ENCODE results near the gene NTRK3. TPM values are rescaled to one million over a fixed set of nuclear protein-coding genes. Genes with fewer than 3 reads are reported as not detected.

The NTRK3 gene
- total RNA-seq, 2 experiments from 2014 or later, result not detected

DNA sequence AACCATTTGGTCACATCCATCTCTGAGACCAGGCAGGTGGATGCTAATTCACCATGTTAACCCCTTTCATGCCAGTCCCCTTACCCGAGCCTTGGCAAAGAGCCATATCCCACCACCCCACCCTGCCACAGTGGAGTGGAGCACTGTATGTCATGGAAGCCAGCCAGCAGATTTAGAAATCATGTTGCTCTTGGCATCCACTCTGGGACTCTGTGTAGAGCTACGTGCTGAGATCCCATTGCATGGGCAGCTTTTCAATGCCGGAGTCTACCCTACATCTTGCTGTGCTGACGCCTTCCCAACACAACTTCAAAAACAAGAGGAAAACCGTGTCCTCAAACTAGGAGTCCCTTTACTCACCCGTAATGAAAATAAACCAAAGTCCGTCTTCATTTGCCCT, 131.0 kb downstream of the NTRK3 start:
- Mint-ChIP-seq H3K27me3 (peaks cover 2% of the 10 kb centered on the region), H3K9me3 (no peaks in the 10 kb centered on the region), H3K4me1 (ENCODE audit: low read depth) (no peaks in the 10 kb centered on the region), H3K27ac (no peak overlapping the region), H3K36me3 (ENCODE audit: low read depth) (no peaks in the 10 kb centered on the region), H3K4me3 (no peak overlapping the region)
- ChIA-PET CTCF (no interaction called here), POLR2A (no interaction called here)
- DNase-seq, result no peak
- TF ChIP-seq, protein P1, sequence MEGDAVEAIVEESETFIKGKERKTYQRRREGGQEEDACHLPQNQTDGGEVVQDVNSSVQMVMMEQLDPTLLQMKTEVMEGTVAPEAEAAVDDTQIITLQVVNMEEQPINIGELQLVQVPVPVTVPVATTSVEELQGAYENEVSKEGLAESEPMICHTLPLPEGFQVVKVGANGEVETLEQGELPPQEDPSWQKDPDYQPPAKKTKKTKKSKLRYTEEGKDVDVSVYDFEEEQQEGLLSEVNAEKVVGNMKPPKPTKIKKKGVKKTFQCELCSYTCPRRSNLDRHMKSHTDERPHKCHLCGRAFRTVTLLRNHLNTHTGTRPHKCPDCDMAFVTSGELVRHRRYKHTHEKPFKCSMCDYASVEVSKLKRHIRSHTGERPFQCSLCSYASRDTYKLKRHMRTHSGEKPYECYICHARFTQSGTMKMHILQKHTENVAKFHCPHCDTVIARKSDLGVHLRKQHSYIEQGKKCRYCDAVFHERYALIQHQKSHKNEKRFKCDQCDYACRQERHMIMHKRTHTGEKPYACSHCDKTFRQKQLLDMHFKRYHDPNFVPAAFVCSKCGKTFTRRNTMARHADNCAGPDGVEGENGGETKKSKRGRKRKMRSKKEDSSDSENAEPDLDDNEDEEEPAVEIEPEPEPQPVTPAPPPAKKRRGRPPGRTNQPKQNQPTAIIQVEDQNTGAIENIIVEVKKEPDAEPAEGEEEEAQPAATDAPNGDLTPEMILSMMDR (IDR thresholded peaks at IDR 0.05), result no peak
- intact Hi-C loops (cut with micrococcal nuclease), result no loop called here
- ATAC-seq, result no peak

DNA sequence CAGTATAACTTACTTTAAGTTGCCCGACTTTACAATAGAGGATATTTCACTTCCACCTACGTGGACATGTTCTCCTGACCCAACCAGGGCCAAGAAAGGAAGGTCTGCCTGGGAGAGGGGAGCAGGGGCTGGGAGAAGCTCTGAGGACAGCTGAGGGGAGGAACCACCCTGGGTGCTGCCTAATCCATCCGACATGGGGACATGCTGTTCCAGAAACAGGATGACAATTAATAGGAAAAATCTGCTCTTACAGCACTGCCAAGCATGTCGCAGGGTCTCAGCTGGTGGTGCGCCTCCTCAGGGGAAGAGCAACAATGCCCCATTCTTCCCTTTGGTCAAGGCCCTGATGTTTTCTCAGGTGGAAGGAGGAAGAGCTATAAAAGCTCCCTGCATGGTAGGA, 132.3 kb downstream of the NTRK3 start:
- ChIA-PET CTCF (no interaction called here), POLR2A (interaction anchor here (0.8 kb wide), 1 partner anchor 59 kb away, joined by 3 read pairs; no protein-coding TSS in a partner anchor)
- TF ChIP-seq, protein P1 (IDR thresholded peaks at IDR 0.05), result no peak
- intact Hi-C loops (cut with micrococcal nuclease), result no loop called here
- no peaks in the 10 kb centered on the region for H3K9me3 Mint-ChIP-seq
- no peak for DNase-seq
- no peaks in the 10 kb centered on the region for H3K4me1 Mint-ChIP-seq (ENCODE audit: low read depth)
- peaks cover 2% of the 10 kb centered on the region for H3K27me3 Mint-ChIP-seq
- H3K36me3 Mint-ChIP-seq (ENCODE audit: low read depth), result no peaks in the 10 kb centered on the region
- H3K27ac Mint-ChIP-seq, result no peak overlapping the region
- no peak overlapping the region for H3K4me3 Mint-ChIP-seq
- ATAC-seq, result no peak

DNA sequence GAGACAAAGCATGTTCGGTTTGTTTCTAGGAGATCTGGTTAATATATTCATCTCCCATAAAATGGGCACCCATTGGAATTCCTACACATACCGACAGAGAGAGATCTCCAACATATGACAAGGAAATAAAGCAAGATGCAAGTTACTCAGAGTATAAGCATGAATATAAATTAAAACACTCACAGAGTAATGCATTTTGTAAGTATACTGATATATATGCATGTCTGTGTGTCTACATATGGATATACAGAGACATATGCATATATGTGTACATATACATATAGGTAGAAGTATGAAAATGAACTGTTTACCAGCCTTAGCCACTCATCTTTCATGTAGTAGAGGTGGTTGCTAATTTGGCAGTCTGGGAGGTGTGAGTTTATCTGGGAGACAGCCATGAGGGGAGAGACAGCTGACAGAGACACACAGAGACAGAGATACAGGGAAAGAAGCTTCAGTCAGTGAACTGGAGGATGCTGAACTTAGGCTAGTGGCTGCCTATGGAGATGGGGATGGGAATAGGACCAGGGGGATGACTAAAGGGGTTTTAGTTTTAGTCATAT, 134.5 kb downstream of the NTRK3 start:
- ChIA-PET CTCF (no interaction called here), POLR2A (no interaction called here)
- TF ChIP-seq, protein P1 (IDR thresholded peaks at IDR 0.05), result no peak
- Mint-ChIP-seq H3K36me3 (ENCODE audit: low read depth) (no peaks in the 10 kb centered on the region), H3K27ac (no peak overlapping the region), H3K27me3 (peaks cover 2% of the 10 kb centered on the region), H3K9me3 (no peaks in the 10 kb centered on the region), H3K4me1 (ENCODE audit: low read depth) (no peaks in the 10 kb centered on the region), H3K4me3 (no peak overlapping the region)
- intact Hi-C loops (cut with micrococcal nuclease), result no loop called here
- ATAC-seq, result no peak
- DNase-seq, result no peak

DNA sequence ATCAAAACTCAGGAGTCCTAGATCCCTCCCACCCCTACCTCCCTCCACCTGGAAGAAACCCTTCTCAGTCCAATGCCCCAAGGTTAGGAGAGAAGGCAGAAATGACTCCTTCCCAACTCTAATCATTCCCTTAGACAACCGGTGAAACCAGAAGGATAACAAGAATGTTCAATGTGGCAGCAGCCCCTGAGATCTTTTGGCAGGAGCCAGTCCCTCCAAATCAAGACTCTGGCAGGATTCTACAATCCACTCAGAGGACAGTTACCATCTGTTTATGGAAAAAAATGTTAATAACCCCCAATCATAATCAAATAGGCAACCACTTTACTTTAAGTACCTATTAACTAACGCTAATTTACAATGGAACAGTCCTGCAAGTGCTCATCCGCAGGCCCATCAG, 136.5 kb downstream of the NTRK3 start:
- no peak overlapping the region for H3K27ac Mint-ChIP-seq
- H3K27me3 Mint-ChIP-seq, result no peaks in the 10 kb centered on the region
- TF ChIP-seq, protein P1 (IDR thresholded peaks at IDR 0.05), result no peak
- no peaks in the 10 kb centered on the region for H3K4me1 Mint-ChIP-seq (ENCODE audit: low read depth)
- ChIA-PET CTCF (no interaction called here), POLR2A (no interaction called here)
- ATAC-seq, result no peak
- no peak for DNase-seq
- no peaks in the 10 kb centered on the region for H3K9me3 Mint-ChIP-seq
- intact Hi-C loops (cut with micrococcal nuclease), result no loop called here
- no peak overlapping the region for H3K4me3 Mint-ChIP-seq
- H3K36me3 Mint-ChIP-seq (ENCODE audit: low read depth), result no peaks in the 10 kb centered on the region

DNA sequence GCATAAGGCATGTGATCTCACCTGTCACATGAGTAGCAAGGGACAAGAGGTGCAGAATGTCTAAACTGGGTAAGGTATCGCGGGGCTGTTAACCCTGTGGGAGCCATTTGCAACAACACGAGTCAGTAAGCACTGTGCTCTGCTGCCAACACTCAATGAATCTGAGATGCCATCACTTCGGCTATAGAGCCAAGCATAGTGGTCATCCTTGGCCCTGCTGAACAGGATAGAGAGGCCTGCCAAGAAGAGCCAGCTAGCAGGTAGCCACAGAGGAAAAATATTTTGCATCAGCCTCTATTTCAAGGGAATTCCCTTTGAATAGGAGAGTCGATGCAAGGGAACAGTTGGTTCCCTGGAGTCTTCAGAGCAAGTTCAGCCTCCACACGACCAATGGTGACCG, 137.8 kb downstream of the NTRK3 start:
- intact Hi-C loops (cut with micrococcal nuclease), result no loop called here
- Mint-ChIP-seq H3K9me3 (no peaks in the 10 kb centered on the region), H3K4me3 (no peak overlapping the region), H3K36me3 (ENCODE audit: low read depth) (no peaks in the 10 kb centered on the region), H3K27me3 (no peaks in the 10 kb centered on the region), H3K27ac (no peak overlapping the region), H3K4me1 (ENCODE audit: low read depth) (no peaks in the 10 kb centered on the region)
- TF ChIP-seq, protein P1 (IDR thresholded peaks at IDR 0.05), result no peak
- ChIA-PET CTCF (no interaction called here), POLR2A (no interaction called here)
- no peak for ATAC-seq
- DNase-seq, result no peak
